OCI-LY1 (cell line): Measurements from ENCODE around the gene LHX8.
"Not testable (repeated sequence)": the region's sequence is repeated elsewhere in the genome, so short reads cannot be mapped to it uniquely, and the experiment has no call there.

Experiments used
- H2AFZ ChIP-seq: fragments of 200-600 bp; sonication (generic), shearing (Covaris generic); 2 replicates; pipeline ENCODE4 v1.6.0; 2014; ENCODE audit warnings: antibody characterized with exemption, mild to moderate bottlenecking, low read length
- H3F3A ChIP-seq: fragments of 200-600 bp; sonication (generic), shearing (Covaris generic); 2 replicates; pipeline ENCODE4 v1.6.0; 2014; ENCODE audit warnings: mild to moderate bottlenecking, antibody characterized with exemption, low read length, moderate library complexity; ENCODE audit not compliant: insufficient read depth
- H3K27ac ChIP-seq: fragments of 200-600 bp; sonication (generic); 2 replicates; pipeline ENCODE4 v1.5.1; 2014; ENCODE audit warnings: low read length, mixed run types, mild to moderate bottlenecking, low read depth; ENCODE audit not compliant: poor library complexity, severe bottlenecking
- H3K27me3 ChIP-seq: fragments of 200-600 bp; sonication (generic); 2 replicates; pipeline ENCODE4 v1.6.0; 2014; ENCODE audit warnings: antibody characterized with exemption, mild to moderate bottlenecking, low read length, moderate library complexity; ENCODE audit not compliant: insufficient read depth
- H3K36me3 ChIP-seq: fragments of 200-600 bp; sonication (generic); 2 replicates; pipeline ENCODE4 v1.6.1; 2014; ENCODE audit warnings: mild to moderate bottlenecking, antibody characterized with exemption, low read length, moderate library complexity, mixed read lengths; ENCODE audit not compliant: insufficient read depth
- H3K4me1 ChIP-seq: fragments of 200-600 bp; sonication (generic); 2 replicates; pipeline ENCODE4 v1.5.1; 2014; ENCODE audit warnings: mild to moderate bottlenecking, low read length, moderate library complexity; ENCODE audit not compliant: insufficient read depth, severe bottlenecking
- H3K4me2 ChIP-seq: fragments of 200-600 bp; sonication (generic), shearing (Covaris generic); 2 replicates; pipeline ENCODE4 v1.6.1; 2014; ENCODE audit warnings: low read length
- H3K4me3 ChIP-seq: fragments of 200-600 bp; sonication (generic); 2 replicates; pipeline ENCODE4 v1.5.1; 2014; ENCODE audit warnings: low read length, low read depth, mild to moderate bottlenecking, mixed read lengths; ENCODE audit not compliant: poor library complexity, severe bottlenecking
- H3K79me2 ChIP-seq: fragments of 200-600 bp; shearing (Covaris generic); 2 replicates; pipeline ENCODE4 v1.6.1; 2016; ENCODE audit warnings: mixed run types, low read length, mixed read lengths; ENCODE audit not compliant: insufficient read depth
- H3K9ac ChIP-seq: fragments of 200-600 bp; sonication (generic), shearing (Covaris generic); 2 replicates; pipeline ENCODE4 v1.6.1; 2014; ENCODE audit warnings: mild to moderate bottlenecking, low read length, mixed read lengths
- H3K9me2 ChIP-seq: fragments of 200-600 bp; sonication (generic), shearing (Covaris generic); 2 replicates; pipeline ENCODE4 v1.6.1; 2014; ENCODE audit warnings: low read depth, mild to moderate bottlenecking, low read length, mixed read lengths
- H3K9me3 ChIP-seq: fragments of 200-600 bp; shearing (Covaris generic); 2 replicates; pipeline ENCODE4 v1.6.1; 2014; ENCODE audit warnings: low read length, mixed read lengths
- H4K20me1 ChIP-seq: fragments of 200-600 bp; sonication (generic), shearing (Covaris generic); 2 replicates; pipeline ENCODE4 v1.6.0; 2016; ENCODE audit warnings: mild to moderate bottlenecking, low read length; ENCODE audit not compliant: insufficient read depth
- EZH2 ChIP-seq: fragments of 200-600 bp; sonication (generic), shearing (Covaris generic); IDR thresholded peaks from 2 replicates; pipeline ENCODE4 v1.8.0; 2017; ENCODE audit warnings: borderline replicate concordance, mixed run types, mild to moderate bottlenecking, antibody characterized with exemption, low read length, moderate library complexity, mixed read lengths
- TF ChIP-seq, protein P1 (sequence below): fragments of 200-600 bp; sonication (generic), shearing (Covaris generic); IDR thresholded peaks from 2 replicates; pipeline ENCODE4 v1.5.1; 2017; ENCODE audit warnings: mild to moderate bottlenecking, antibody characterized with exemption, low read length, moderate library complexity, mixed read lengths

LHX8 gene

DNA sequence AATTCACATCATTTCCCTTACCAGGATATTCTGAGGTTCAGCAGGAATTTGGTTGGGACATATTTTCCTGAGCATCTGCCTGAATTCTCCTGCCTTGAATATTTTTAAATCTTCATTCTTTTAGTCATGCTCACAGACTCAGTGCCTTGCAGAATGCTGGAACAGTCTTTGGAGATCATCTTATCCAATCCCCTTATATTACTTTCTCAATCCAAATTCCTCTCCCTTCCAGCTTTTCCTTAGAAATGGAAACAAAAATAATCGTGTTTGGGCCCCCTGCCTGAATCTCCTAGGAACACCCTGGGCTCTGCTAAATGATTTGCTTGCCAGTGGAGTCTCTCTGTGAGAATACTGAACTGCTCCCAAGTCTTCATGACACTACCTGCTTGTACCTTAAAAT lies 38.4 kb downstream of the LHX8 start:
- Histone ChIP-seq H3K9ac (no peak overlapping the region), H3K4me1 (no peaks in the 10 kb centered on the region), H3K9me2 (no peaks in the 10 kb centered on the region), H3K27me3 (no peaks in the 10 kb centered on the region), H4K20me1 (no peaks in the 10 kb centered on the region), H3K27ac (no peak overlapping the region), H3F3A (no peaks in the 10 kb centered on the region), H3K4me3 (no peak overlapping the region), H3K4me2 (no peak overlapping the region), H2AFZ (no peak overlapping the region), H3K36me3 (no peaks in the 10 kb centered on the region), H3K9me3 (no peaks in the 10 kb centered on the region), H3K79me2 (no peaks in the 10 kb centered on the region)
- TF ChIP-seq, protein P1, sequence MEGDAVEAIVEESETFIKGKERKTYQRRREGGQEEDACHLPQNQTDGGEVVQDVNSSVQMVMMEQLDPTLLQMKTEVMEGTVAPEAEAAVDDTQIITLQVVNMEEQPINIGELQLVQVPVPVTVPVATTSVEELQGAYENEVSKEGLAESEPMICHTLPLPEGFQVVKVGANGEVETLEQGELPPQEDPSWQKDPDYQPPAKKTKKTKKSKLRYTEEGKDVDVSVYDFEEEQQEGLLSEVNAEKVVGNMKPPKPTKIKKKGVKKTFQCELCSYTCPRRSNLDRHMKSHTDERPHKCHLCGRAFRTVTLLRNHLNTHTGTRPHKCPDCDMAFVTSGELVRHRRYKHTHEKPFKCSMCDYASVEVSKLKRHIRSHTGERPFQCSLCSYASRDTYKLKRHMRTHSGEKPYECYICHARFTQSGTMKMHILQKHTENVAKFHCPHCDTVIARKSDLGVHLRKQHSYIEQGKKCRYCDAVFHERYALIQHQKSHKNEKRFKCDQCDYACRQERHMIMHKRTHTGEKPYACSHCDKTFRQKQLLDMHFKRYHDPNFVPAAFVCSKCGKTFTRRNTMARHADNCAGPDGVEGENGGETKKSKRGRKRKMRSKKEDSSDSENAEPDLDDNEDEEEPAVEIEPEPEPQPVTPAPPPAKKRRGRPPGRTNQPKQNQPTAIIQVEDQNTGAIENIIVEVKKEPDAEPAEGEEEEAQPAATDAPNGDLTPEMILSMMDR = no peak
- TF ChIP-seq EZH2 = no peak

DNA sequence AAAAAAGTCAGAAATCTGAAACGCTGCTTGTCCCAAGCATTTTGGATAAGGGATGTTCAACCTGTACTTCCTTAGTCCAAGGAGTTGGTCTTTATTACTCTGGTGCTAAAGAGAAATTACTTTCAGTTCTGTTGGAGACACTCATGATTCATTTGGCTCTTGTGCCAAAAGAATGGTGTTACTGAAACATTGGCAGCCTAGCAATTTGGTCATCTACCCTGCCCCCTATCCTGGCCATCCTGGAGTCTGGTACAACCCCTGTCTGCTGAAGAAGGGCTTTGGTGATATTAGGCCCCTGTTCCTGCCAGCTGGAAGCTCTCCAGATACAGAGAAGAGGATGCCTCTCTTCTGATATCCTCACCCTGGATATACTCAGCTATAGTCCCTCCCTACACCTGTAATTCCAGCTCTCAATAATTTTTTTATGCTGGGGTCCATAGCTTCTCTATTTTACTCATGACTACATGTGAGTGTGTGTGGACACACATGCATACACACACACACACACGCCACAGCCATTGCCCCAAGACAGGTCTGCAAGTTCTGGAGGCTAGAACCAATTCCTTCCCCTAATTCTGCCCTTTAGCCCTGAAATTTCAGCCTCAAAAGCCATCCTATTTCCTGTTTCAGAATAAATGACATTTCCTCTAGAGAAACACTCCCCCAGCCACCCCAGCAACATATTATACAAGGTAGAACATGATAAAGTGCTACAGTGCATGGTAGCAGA lies 40.0 kb downstream of the LHX8 start:
- Histone ChIP-seq H3K4me1 (no peaks in the 10 kb centered on the region), H4K20me1 (no peaks in the 10 kb centered on the region), H3K4me2 (no peak overlapping the region), H3K9ac (no peak overlapping the region), H3K36me3 (no peaks in the 10 kb centered on the region), H3K79me2 (no peaks in the 10 kb centered on the region), H3K4me3 (no peak overlapping the region), H3K27me3 (no peaks in the 10 kb centered on the region), H3F3A (no peaks in the 10 kb centered on the region), H3K9me3 (no peaks in the 10 kb centered on the region), H2AFZ (no peak overlapping the region), H3K9me2 (no peaks in the 10 kb centered on the region), H3K27ac (no peak overlapping the region)
- TF ChIP-seq EZH2 = no peak
- TF ChIP-seq, protein P1 = no peak

DNA sequence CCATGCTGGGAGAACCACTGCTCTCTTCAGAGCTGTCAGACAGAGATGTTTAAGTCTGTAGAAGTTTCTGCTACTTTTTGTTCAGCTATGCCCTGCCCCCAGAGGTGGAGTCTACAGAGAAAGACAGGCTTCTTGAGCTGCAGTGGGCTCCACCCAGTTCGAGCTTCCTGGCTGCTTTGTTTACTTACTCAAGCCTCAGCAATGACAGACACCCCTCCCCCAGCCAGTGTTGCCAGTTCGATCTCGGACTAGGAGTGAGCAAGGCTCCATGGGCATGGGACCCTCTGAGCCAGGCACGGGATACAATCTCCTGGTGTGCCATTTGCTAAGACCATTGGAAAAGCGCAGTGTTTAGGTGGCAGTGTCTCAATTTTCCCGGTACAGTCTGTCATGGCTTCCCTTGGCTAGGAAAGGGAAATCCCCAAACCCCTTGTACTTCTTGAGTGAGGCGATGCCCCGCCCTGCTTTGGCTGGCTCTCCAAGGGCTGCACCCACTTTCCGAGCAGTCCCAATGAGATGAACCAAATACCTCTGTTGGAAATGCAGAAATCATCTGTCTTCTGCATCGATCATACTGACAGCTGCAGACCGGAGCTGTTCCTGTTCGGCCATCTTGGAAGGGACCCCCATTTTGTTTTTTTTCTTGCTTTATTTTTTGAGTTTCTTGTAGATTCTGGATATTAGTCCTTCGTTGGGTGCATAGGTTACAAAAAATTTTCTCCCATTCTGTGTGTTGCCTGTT lies 47.2 kb downstream of the LHX8 start:
- H3K4me2 ChIP-seq, H3K4me3 ChIP-seq, H3K27ac ChIP-seq, H3K9ac ChIP-seq, H3K9me3 ChIP-seq, H3F3A ChIP-seq, H3K27me3 ChIP-seq, H3K79me2 ChIP-seq, H2AFZ ChIP-seq, H3K36me3 ChIP-seq, H3K4me1 ChIP-seq, H4K20me1 ChIP-seq, H3K9me2 ChIP-seq: not testable (repeated sequence)

DNA sequence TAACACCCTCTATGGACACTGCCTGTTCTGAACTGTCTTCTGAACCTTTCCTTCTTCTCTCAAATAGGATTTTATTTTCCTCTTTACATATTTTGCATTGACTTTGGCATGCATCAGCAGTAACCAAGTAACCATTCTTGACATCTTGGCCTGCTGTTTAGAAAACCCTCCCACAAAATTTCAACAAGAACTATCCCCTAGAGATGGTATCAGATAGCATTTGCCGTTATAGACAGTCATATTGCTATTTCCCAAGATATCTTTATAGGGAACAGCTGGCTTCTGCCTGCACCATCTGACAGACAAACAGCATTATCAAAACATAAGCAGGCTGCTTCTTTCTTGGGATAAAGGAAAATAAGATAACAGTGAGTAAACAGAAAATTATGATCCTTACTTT lies 54.7 kb downstream of the LHX8 start:
- Histone ChIP-seq H3K4me1 (no peaks in the 10 kb centered on the region), H3K9ac (no peak overlapping the region), H3K4me2 (no peak overlapping the region), H3K9me3 (no peaks in the 10 kb centered on the region), H3K27ac (no peak overlapping the region), H3K36me3 (no peaks in the 10 kb centered on the region), H3K27me3 (no peaks in the 10 kb centered on the region), H3K79me2 (no peaks in the 10 kb centered on the region), H3K4me3 (no peak overlapping the region), H3F3A (no peaks in the 10 kb centered on the region), H3K9me2 (no peaks in the 10 kb centered on the region), H4K20me1 (no peaks in the 10 kb centered on the region), H2AFZ (no peak overlapping the region)
- TF ChIP-seq, protein P1 = no peak
- TF ChIP-seq EZH2 = no peak
